Tongue (tissue), 2 donors: ENCODE measurements around the gene PTPRD. TPM values are rescaled to one million over a fixed set of nuclear protein-coding genes. Genes with fewer than 3 reads are reported as not detected.

Experiments
- DNase-seq: peaks from one replicate; pipeline ENCODE4 v3.0.0-alpha.2; 2015
- total RNA-seq: library from RNA; depleted of rRNA; stranded (reverse); fragments of >200 nt; gene quantifications from one replicate; pipeline ENCODE4 v1.2.3, GENCODE V29; 2014

PTPRD gene
- total RNA-seq, 1 donor from 2014 or later = 105 TPM

DNA sequence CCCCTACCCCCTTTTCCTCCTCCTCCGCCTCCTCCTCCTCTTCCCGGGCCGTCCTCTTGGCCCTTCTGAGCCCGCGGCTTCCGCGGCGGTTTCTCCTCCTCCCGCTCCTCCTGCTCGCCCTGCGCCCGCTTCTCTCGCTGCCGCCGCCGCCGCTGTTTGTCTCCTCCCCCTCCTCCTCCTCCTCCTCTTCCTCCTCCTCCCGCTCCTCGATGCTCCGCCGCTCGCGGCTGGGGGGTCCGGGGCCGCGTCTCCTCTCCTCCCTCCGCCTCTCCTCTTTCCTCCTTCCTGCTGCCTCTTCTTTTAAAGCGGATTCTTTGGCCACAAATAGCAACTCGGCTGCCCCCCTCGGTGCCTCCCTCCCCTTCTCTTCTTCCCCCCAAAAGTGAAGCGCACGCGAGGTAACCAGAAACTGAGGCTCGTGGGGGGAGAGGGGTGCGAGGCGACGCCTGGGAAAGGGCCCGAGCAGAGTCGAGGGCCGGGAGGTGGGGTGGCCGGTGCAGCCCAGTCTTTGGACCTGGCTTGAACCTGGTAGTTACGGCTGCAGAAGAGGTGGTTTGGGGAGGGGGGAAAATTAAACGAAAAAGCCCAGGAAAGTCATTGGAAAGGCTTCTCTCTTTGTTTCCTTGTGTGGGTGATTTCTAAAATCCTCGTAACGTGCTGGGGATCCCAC lies 1754.7 kb downstream of the PTPRD start:
- peak; percentile 91 for DNase-seq

GRCh38 chr9:8857068-8857925 lies 1755.5 kb downstream of the PTPRD start:
- peak; percentile 71 for DNase-seq

GRCh38 chr9:8856396-8857067 lies 1756.3 kb downstream of the PTPRD start:
- no peak for DNase-seq

- peak; percentile 71 for DNase-seq
These were observed 1757.8 kb downstream of the PTPRD start for GRCh38 chr9:8855046-8855445.

DNA sequence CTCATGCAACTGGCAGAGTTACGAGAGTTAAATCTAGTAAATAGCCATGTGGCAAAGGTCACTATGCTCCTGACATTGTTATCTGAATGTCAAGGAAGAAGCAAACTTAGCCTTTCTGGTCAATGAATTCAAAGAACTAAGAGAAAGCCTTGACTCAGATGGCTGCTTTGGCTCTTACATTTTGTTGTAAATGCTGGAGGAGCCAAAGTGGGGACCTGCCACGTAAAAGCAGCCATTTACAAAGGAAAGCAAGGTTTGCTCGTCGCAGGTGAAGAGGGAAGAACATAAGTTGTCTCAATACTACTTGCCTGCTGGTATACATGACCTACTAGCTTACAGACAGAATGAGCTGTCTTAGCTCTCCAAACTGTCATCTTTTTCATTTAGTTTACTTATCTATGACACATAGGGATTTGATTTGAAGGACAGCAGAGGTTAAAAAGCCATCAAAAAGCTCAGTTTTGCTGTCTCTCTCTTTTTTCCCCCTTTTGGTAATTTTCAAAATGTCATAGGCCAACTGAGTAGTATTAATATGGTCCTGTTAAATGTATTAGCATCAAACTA lies 1760.4 kb downstream of the PTPRD start:
- DNase-seq = no peak

DNA sequence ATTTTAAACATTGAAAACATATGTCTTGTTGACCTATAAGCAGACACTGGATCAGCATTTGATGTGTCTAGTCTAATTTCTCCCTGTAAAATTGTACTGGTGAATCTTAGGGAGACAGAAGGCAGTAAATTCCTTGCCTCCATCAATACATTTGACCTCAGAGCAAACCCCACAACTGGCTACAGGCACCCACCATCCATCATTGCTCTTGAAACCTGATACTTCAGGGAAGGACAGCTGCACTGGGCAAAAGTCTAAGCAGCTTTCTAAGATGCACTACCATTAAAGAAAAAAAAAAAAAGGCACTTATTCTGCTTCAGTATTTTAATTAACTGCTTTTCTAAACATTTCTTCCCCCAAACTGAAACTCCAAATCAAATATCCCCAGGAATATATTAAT lies 1761.9 kb downstream of the PTPRD start:
- DNase-seq = peak; percentile 87

GRCh38 chr9:8845808-8846207 lies 1767.0 kb downstream of the PTPRD start:
- DNase-seq = no peak

- DNase-seq = peak; percentile 85
These were observed 1767.4 kb downstream of the PTPRD start for GRCh38 chr9:8845376-8845775.

DNA sequence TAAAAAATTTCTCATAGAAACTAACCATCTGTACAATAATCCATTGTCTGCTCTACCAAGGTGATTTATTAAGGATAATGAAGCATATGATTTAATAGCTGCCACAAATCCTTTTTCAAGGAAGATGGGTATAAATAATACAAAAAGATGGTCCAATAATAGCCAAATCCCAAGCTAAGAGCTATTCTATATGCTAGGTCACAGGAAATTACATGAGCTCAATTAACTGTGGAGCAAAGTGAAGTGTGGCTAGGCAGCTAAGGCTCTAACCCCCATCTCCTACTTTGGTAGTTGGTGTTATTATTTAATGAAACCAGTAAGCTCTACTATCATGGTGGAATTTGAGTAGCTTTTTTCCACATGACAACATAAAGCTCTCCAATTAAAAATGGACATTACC lies 1768.3 kb downstream of the PTPRD start:
- no peak for DNase-seq

DNA sequence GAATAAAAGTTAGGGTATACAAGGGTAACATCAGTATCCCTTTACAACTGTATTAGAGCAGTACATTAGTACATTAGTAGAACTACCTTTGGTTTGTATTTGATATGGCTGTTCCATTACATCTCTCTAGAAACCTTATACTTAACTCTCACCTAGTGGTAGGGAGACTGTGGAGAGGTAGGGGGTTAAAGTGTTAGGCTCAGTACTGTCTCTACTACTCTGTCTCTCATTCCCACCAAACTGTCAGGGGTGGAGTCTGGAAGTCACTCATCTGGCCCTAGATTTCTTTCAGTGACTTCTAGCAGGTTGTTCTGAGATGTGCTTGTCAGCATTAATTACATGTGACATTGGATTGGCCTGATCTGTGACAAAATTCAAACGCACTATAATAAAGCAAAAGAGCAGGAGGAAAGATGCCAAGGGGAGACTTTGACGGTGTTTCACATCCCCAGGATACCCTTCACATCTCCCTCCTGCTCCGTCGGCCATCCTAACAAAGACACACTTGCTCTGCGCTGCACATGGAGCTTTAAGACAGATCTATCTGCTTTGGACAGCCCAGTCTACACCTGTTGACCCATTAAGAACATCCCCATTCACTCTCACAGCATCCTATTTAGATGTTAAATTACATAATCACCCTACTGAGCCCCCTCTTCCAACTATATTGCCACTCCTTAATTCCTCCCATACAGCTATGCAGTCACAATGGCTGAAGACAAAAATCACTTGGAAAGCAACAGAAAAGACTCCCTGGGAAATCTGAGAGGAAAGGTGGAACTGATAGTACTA lies 1770.2 kb downstream of the PTPRD start:
- no peak for DNase-seq

- DNase-seq = no peak
These were observed 1774.7 kb downstream of the PTPRD start for GRCh38 chr9:8838136-8838535.

DNA sequence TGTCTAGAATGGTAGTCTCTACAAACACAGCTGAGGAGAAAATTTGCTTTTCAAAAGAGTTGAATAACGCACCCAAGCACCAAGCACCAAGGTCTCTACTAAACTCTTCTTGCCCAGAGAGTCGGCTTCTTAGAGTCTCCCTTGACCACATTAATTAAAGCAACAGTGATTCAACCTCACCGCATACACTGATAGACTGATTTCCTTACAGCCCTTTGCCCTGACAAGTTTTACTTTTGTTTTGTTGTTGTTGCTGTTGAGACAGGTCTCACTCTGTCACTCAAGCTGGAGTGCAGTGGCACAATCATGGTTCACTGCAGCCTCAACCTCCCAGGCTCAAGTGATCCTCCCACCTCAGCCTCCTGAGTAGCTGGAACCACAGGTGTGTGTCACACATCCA lies 1777.5 kb downstream of the PTPRD start:
- no peak for DNase-seq

- DNase-seq = no peak
These were observed 1779.8 kb downstream of the PTPRD start for GRCh38 chr9:8832955-8833354.

DNA sequence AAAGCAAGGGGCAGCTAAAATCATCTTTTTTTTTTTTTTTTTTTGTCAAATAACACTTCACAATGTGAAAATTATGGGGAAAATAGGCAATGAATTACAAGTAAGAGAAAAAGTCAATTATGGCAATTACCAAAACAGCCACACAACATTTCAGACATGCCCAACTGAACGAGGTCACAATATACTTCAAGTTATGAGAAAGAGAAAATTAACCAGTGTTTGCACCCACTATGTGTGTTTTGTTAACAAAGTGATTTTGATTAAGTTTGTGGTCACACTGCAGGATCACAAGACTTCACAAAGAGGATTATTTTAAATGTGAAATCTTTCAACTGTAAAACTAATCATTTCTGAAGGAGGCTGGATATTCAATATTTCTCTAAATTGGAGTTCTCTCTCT lies 1780.4 kb downstream of the PTPRD start:
- DNase-seq = no peak

DNA sequence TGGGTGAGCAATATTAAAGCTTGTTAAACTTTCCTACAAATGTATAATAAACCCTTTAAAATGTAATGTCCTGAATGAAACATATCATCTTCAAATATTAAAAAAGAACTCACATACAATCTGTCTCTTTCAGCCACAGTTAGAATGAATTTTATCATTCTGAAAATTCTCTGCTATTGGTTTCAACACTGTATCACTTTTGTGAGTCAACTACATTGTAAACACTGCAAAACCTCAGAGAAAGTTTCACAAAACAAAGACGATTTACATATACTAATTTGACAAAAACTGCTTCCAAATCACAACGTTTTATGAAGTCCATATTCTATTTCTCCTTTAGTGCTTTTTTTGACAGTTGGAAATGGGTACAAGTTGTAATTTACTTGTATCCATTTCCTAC lies 1781.2 kb downstream of the PTPRD start:
- DNase-seq = no peak

- no peak for DNase-seq
These were observed 1786.5 kb downstream of the PTPRD start for GRCh38 chr9:8826281-8826680.

DNA sequence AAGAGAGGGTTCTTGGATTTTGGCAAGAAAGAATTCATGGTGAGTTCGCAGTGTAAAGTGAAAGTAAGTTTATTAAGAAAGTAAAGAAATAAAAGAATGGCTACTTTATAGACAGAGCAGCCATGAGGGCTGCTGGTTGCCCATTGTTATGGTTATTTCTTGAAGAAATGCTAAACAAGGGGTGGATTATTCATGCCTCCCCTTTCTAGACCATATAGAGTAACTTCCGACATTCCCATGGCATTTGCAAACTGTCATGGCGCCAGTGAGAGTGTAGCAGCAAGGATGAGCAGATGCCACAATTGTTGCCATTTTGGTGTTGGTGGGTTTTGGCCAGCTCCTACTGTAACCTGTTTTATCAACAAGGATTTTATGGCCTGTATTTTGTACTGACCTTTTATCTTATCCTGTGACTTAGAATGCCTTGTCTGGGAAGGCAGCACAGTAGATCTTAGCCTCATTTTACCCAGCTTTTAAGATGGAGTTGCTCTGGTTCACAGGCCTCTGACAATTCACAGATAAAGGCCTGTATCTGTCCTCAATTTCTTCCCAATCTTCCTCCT lies 1787.1 kb downstream of the PTPRD start:
- DNase-seq = no peak

- no peak for DNase-seq
These were observed 1789.5 kb downstream of the PTPRD start for GRCh38 chr9:8823131-8823895.

GRCh38 chr9:8822667-8823025 lies 1790.2 kb downstream of the PTPRD start:
- peak; percentile 9 for DNase-seq

- peak; percentile 22 for DNase-seq
These were observed 1790.7 kb downstream of the PTPRD start for GRCh38 chr9:8821910-8822666.
